Liver (tissue), 9 donors: Measurements from ENCODE around the gene GJA5. TPM values are rescaled to one million over a fixed set of nuclear protein-coding genes. Genes with fewer than 3 reads are reported as not detected.

ENCODE experiments used
- DNase-seq: peaks from one replicate; pipeline ENCODE4 v3.0.0-alpha.2; 2017; ENCODE audit warnings: low spot score
- H3K27ac ChIP-seq, 2 donors: one replicate each; pipeline ENCODE4 v1.7.0; 2013; ENCODE audit warnings: inconsistent platforms in 2 of 2, low read length in 2 of 2, control low read depth in 1 of 2, low read depth in 1 of 2, mild to moderate bottlenecking in 1 of 2
- H3K27me3 ChIP-seq, 4 donors: one replicate each; pipeline versions ENCODE4 v1.6.1 to v1.7.0; 2013; ENCODE audit warnings: low read length in 3 of 4, inconsistent platforms in 1 of 4, mild to moderate bottlenecking in 1 of 4, moderate library complexity in 1 of 4; ENCODE audit not compliant: control insufficient read depth in 4 of 4, insufficient read depth in 4 of 4
- H3K36me3 ChIP-seq, 4 donors: one replicate each; pipeline versions ENCODE4 v1.6.1 to v1.7.0; 2013; ENCODE audit warnings: low read length in 3 of 4, mild to moderate bottlenecking in 3 of 4, low read depth in 1 of 4, moderate library complexity in 1 of 4; ENCODE audit not compliant: control insufficient read depth in 4 of 4, insufficient read depth in 3 of 4
- H3K4me1 ChIP-seq, 4 donors: one replicate each; pipeline versions ENCODE4 v1.6.1 to v1.7.0; 2013; ENCODE audit warnings: low read length in 3 of 4, mild to moderate bottlenecking in 3 of 4, moderate library complexity in 1 of 4; ENCODE audit not compliant: control insufficient read depth in 4 of 4, insufficient read depth in 4 of 4
- H3K4me3 ChIP-seq, 3 donors: one replicate each; pipeline versions ENCODE4 v1.6.1 to v1.7.0; 2013; ENCODE audit warnings: low read length in 3 of 3, control low read depth in 1 of 3, low read depth in 1 of 3, mild to moderate bottlenecking in 1 of 3
- H3K9ac ChIP-seq, 2 donors: one replicate each; pipeline ENCODE4 v1.7.0; 2013; ENCODE audit warnings: low read length in 2 of 2, mild to moderate bottlenecking in 2 of 2, moderate library complexity in 2 of 2, control low read depth in 1 of 2, low read depth in 1 of 2
- H3K9me3 ChIP-seq, 4 donors: one replicate each; pipeline versions ENCODE4 v1.6.1 to v1.7.0; 2013; ENCODE audit warnings: low read length in 3 of 4; ENCODE audit not compliant: control insufficient read depth in 4 of 4
- ATF3 ChIP-seq: IDR thresholded peaks from 2 replicates; pipeline ENCODE4 v1.6.1; 2016; ENCODE audit warnings: antibody characterized with exemption
- CTCF ChIP-seq: fragments of 150-350 bp; IDR thresholded peaks from 2 replicates; pipeline ENCODE4 v1.5.1; 2017; ENCODE audit warnings: improper control_type of control experiment, low read depth, low read length; ENCODE audit not compliant: missing input control
- EGR1 ChIP-seq, 2 donors: IDR thresholded peaks; 2 replicates each; pipeline ENCODE4 v1.6.1; 2016 to 2018; ENCODE audit warnings: antibody characterized with exemption in 2 of 2, low read depth in 2 of 2
- FOXA1 ChIP-seq: IDR thresholded peaks from 2 replicates; pipeline ENCODE4 v1.6.1; 2016; ENCODE audit warnings: antibody characterized with exemption
- FOXA2 ChIP-seq: IDR thresholded peaks from 2 replicates; pipeline ENCODE4 v1.6.1; 2016; ENCODE audit warnings: antibody characterized with exemption
- GABPA ChIP-seq, 2 donors: IDR thresholded peaks in 1 of 2; conservative IDR thresholded peaks in 1 of 2; 2 replicates each; pipeline ENCODE4 v1.6.1; 2016; ENCODE audit warnings: antibody characterized with exemption in 2 of 2, mild to moderate bottlenecking in 1 of 2, moderate library complexity in 1 of 2
- HNF4A ChIP-seq, 2 donors: conservative IDR thresholded peaks; 2 replicates each; pipeline ENCODE4 v1.6.1; 2016; ENCODE audit warnings: antibody characterized with exemption in 2 of 2, mild to moderate bottlenecking in 2 of 2
- HNF4G ChIP-seq: IDR thresholded peaks from 2 replicates; pipeline ENCODE4 v1.6.1; 2016; ENCODE audit warnings: antibody characterized with exemption
- JUND ChIP-seq, 2 donors: IDR thresholded peaks; 2 replicates each; pipeline ENCODE4 v1.6.1; 2016; ENCODE audit warnings: antibody characterized with exemption in 2 of 2
- MAX ChIP-seq: IDR thresholded peaks from 2 replicates; pipeline ENCODE4 v1.6.1; 2016; ENCODE audit warnings: antibody characterized with exemption
- RAD21 ChIP-seq, 2 donors: IDR thresholded peaks; 2 replicates each; pipeline ENCODE4 v1.6.1; 2016; ENCODE audit warnings: antibody characterized with exemption in 2 of 2, mild to moderate bottlenecking in 2 of 2
- RXRA ChIP-seq, 2 donors: IDR thresholded peaks; 2 replicates each; pipeline ENCODE4 v1.6.1; 2017 to 2018; ENCODE audit warnings: antibody characterized with exemption in 2 of 2, mild to moderate bottlenecking in 1 of 2
- SP1 ChIP-seq: IDR thresholded peaks from 2 replicates; pipeline ENCODE4 v1.6.1; 2018; ENCODE audit warnings: antibody characterized with exemption, mild to moderate bottlenecking
- TAF1 ChIP-seq: conservative IDR thresholded peaks from 2 replicates; pipeline ENCODE4 v1.6.1; 2016; ENCODE audit warnings: antibody characterized with exemption, mild to moderate bottlenecking
- YY1 ChIP-seq: IDR thresholded peaks from 2 replicates; pipeline ENCODE4 v1.6.1; 2016; ENCODE audit warnings: antibody characterized with exemption, mild to moderate bottlenecking
- WGBS: extraction: QIAGEN DNeasy Blood & Tissue Kit; methylation state at CpG from one replicate; pipeline ENCODE4 v1.1.7; 2013; 5-methylcytosine and 5-hydroxymethylcytosine counted together
- polyA plus RNA-seq, 2 donors: library from polyadenylated mRNA; stranded (reverse) in 1 of 2; unstranded in 1 of 2; fragments of 200-250 nt in 1 of 2; fragments of >200 nt in 1 of 2; fragmentation: Nextera tagmentation in 1 of 2; extraction: Ambion mirVana in 1 of 2; gene quantifications; one replicate each; pipeline versions ENCODE4 v1.2.1 to v1.2.3, GENCODE V29; 2013 to 2015
- total RNA-seq, 2 donors: library from RNA; depleted of rRNA; stranded (reverse); fragments of >200 nt; gene quantifications; one replicate each; pipeline ENCODE4 v1.2.3, GENCODE V29; 2014
- donor health status: healthy.
- donor health status: healthy.
- donor health status: healthy.
- donor health status: healthy.
- donor health status: healthy.

GJA5 gene
- total and polyA plus RNA-seq, 4 donors = 0.70 to 1.8 (median 1.3) TPM

GRCh38 chr1:147719711-147720225 is 40.6 kb downstream of the GJA5 start:
- H3K4me1 ChIP-seq = no peaks in the 10 kb centered on the region
- TF ChIP-seq RAD21 (IDR thresholded peaks at IDR 0.05) (no peak), HNF4G (no peak), SP1 (no peak), FOXA1 (no peak), RXRA (IDR thresholded peaks at IDR 0.05) (no peak), CTCF (no peak), GABPA (IDR thresholded peaks at IDR 0.05 in 1 of 2, conservative IDR thresholded peaks at IDR 0.05 in 1 of 2) (no peak), MAX (no peak), FOXA2 (no peak), HNF4A (conservative IDR thresholded peaks at IDR 0.05) (no peak), YY1 (no peak)
- DNase-seq = no peak
- no peak overlapping the region for H3K9ac ChIP-seq
- no peak overlapping the region for H3K27ac ChIP-seq
- no peaks in the 10 kb centered on the region for H3K9me3 ChIP-seq
- no peaks in the 10 kb centered on the region for H3K36me3 ChIP-seq
- WGBS = 61% methylated on average over 7 of the region's 7 CpGs
- H3K27me3 ChIP-seq = peaks cover 0 to 5% (median 0%) of the 10 kb centered on the region in 4 donors
- no peak overlapping the region for H3K4me3 ChIP-seq

- no peaks in the 10 kb centered on the region for H3K36me3 ChIP-seq
Measured at GRCh38 chr1:147719029-147719698, 41.2 kb downstream of the GJA5 start.

GRCh38 chr1:147717706-147718097 is 42.7 kb downstream of the GJA5 start:
- H3K4me3 ChIP-seq = no peak overlapping the region
- DNase-seq = no peak
- H3K27me3 ChIP-seq = peaks cover 0 to 7% (median 0%) of the 10 kb centered on the region in 4 donors
- no peaks in the 10 kb centered on the region for H3K4me1 ChIP-seq
- no peak overlapping the region for H3K9ac ChIP-seq
- TF ChIP-seq GABPA (IDR thresholded peaks at IDR 0.05 in 1 of 2, conservative IDR thresholded peaks at IDR 0.05 in 1 of 2) (no peak), EGR1 (IDR thresholded peaks at IDR 0.05; ENCODE audit: low read depth in 2 of 2) (no peak), ATF3 (no peak), CTCF (no peak), JUND (IDR thresholded peaks at IDR 0.05) (no peak), SP1 (no peak), FOXA2 (no peak), HNF4A (conservative IDR thresholded peaks at IDR 0.05) (no peak), TAF1 (no peak), RXRA (IDR thresholded peaks at IDR 0.05) (no peak), MAX (no peak)
- H3K36me3 ChIP-seq = no peaks in the 10 kb centered on the region
- WGBS = 75% methylated on average over 4 of the region's 4 CpGs
- no peak overlapping the region for H3K27ac ChIP-seq
- no peaks in the 10 kb centered on the region for H3K9me3 ChIP-seq

More at GRCh38 chr1:147719029-147719698, 41.2 kb downstream of the GJA5 start:
- Histone ChIP-seq H3K4me3 (no peak overlapping the region), H3K27me3 (peaks cover 0 to 5% (median 0%) of the 10 kb centered on the region in 4 donors), H3K9ac (no peak overlapping the region), H3K4me1 (no peaks in the 10 kb centered on the region), H3K9me3 (no peaks in the 10 kb centered on the region), H3K27ac (no peak overlapping the region)
- TF ChIP-seq TAF1 = no peak
- no peak for TF ChIP-seq HNF4A (conservative IDR thresholded peaks at IDR 0.05)
- 90% methylated on average over 7 of the region's 7 CpGs for WGBS
- no peak for DNase-seq
